Hepatocyte (in vitro differentiated cells): ENCODE measurements around the gene CDC42BPA.

Experiments used
- EZH2 ChIP-seq: fragments of 200-600 bp; sonication (generic); IDR thresholded peaks from 2 replicates; pipeline ENCODE4 v1.6.1; 2016; ENCODE audit warnings: antibody characterized with exemption, mild to moderate bottlenecking, borderline replicate concordance
- TF ChIP-seq, protein P1 (sequence below): fragments of 200-600 bp; sonication (generic); IDR thresholded peaks from 2 replicates; pipeline ENCODE4 v1.5.1; 2016; ENCODE audit warnings: antibody characterized with exemption, mild to moderate bottlenecking; ENCODE audit not compliant: poor library complexity

- TF ChIP-seq, protein P1, sequence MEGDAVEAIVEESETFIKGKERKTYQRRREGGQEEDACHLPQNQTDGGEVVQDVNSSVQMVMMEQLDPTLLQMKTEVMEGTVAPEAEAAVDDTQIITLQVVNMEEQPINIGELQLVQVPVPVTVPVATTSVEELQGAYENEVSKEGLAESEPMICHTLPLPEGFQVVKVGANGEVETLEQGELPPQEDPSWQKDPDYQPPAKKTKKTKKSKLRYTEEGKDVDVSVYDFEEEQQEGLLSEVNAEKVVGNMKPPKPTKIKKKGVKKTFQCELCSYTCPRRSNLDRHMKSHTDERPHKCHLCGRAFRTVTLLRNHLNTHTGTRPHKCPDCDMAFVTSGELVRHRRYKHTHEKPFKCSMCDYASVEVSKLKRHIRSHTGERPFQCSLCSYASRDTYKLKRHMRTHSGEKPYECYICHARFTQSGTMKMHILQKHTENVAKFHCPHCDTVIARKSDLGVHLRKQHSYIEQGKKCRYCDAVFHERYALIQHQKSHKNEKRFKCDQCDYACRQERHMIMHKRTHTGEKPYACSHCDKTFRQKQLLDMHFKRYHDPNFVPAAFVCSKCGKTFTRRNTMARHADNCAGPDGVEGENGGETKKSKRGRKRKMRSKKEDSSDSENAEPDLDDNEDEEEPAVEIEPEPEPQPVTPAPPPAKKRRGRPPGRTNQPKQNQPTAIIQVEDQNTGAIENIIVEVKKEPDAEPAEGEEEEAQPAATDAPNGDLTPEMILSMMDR, result no peak
- no peak for TF ChIP-seq EZH2
Measured at GRCh38 chr1:227245613-227246320, 72.5 kb downstream of the CDC42BPA start.
